GM23338 (cell line): ENCODE results near the gene SIRT3. TPM values are rescaled to one million over a fixed set of nuclear protein-coding genes. Genes with fewer than 3 reads are reported as not detected.

Experiments
- ATAC-seq: fragments of 200-7000 bp; cut with Tn5 transposase; 3 replicates; pipeline ENCODE4 v1.9.1; 2020
- DNase-seq: peaks from one replicate; pipeline ENCODE4 v3.0.0-alpha.2; 2015; ENCODE audit warnings: low spot score
- H2AFZ ChIP-seq: fragments of 200-600 bp; sonication (generic); 2 replicates; pipeline ENCODE4 v1.8.0; 2016; ENCODE audit warnings: antibody characterized with exemption, mild to moderate bottlenecking, moderate library complexity
- H3F3A ChIP-seq: fragments of 200-600 bp; sonication (generic); replicated peaks from 2 replicates; pipeline ENCODE4 v1.8.0; 2017; ENCODE audit warnings: antibody characterized with exemption, mixed run types, low read depth
- H3K27ac ChIP-seq: fragments of 200-600 bp; sonication (generic); 2 replicates; pipeline ENCODE4 v1.6.1; 2016; ENCODE audit warnings: low read depth
- H3K27me3 ChIP-seq: fragments of 200-600 bp; sonication (generic); 2 replicates; pipeline ENCODE4 v1.8.0; 2016; ENCODE audit warnings: mild to moderate bottlenecking, mixed run types, moderate library complexity; ENCODE audit not compliant: insufficient read depth
- H3K36me3 ChIP-seq: fragments of 200-600 bp; sonication (generic); 2 replicates; pipeline ENCODE4 v1.8.0; 2016; ENCODE audit warnings: mild to moderate bottlenecking; ENCODE audit not compliant: insufficient read depth
- H3K4me1 ChIP-seq: fragments of 200-600 bp; sonication (generic); 2 replicates; pipeline ENCODE4 v1.8.0; 2016; ENCODE audit warnings: mild to moderate bottlenecking, moderate library complexity; ENCODE audit not compliant: insufficient read depth
- H3K4me2 ChIP-seq: fragments of 200-600 bp; sonication (generic); 2 replicates; pipeline ENCODE4 v1.7.1; 2017; ENCODE audit warnings: mixed run types
- H3K4me3 ChIP-seq: fragments of 200-600 bp; sonication (generic); 2 replicates; pipeline ENCODE4 v1.6.1; 2016; ENCODE audit warnings: mixed run types
- H3K79me2 ChIP-seq: fragments of 200-600 bp; sonication (generic); replicated peaks from 2 replicates; pipeline ENCODE4 v1.8.0; 2017; ENCODE audit warnings: mild to moderate bottlenecking; ENCODE audit not compliant: insufficient read depth
- H3K9me2 ChIP-seq: fragments of 200-600 bp; sonication (generic); 2 replicates; pipeline ENCODE4 v1.8.0; 2017; ENCODE audit not compliant: insufficient read depth
- H4K20me1 ChIP-seq: fragments of 200-600 bp; sonication (generic); replicated peaks from 2 replicates; pipeline ENCODE4 v1.8.0; 2017; ENCODE audit warnings: mild to moderate bottlenecking; ENCODE audit not compliant: insufficient read depth
- H3K27ac Mint-ChIP-seq: 2 replicates; pipeline ENCODE4 v1.8.0; 2020; ENCODE audit warnings: inconsistent platforms, mild to moderate bottlenecking, moderate library complexity, mixed read lengths
- H3K27me3 Mint-ChIP-seq: 3 replicates; pipeline ENCODE4 v1.8.0; 2022; ENCODE audit warnings: low read depth, mild to moderate bottlenecking, moderate library complexity, mixed read lengths, inconsistent platforms; ENCODE audit not compliant: insufficient read depth, poor library complexity
- H3K36me3 Mint-ChIP-seq: 3 replicates; pipeline ENCODE4 v1.8.0; 2021; ENCODE audit warnings: low read depth, mild to moderate bottlenecking, inconsistent platforms, moderate library complexity, mixed read lengths
- H3K4me1 Mint-ChIP-seq: 3 replicates; pipeline ENCODE4 v1.8.0; 2020; ENCODE audit warnings: mild to moderate bottlenecking, inconsistent platforms, mixed read lengths
- H3K4me3 Mint-ChIP-seq: 3 replicates; pipeline ENCODE4 v1.8.0; 2021; ENCODE audit warnings: moderate library complexity, mild to moderate bottlenecking, inconsistent platforms, mixed read lengths
- H3K9me3 Mint-ChIP-seq: 3 replicates; pipeline ENCODE4 v1.8.0; 2020; ENCODE audit warnings: moderate library complexity, mild to moderate bottlenecking, inconsistent platforms, mixed read lengths
- CTCF ChIP-seq, 2 experiments: fragments of 200-600 bp in 1 of 2; sonication (generic) in 1 of 2; conservative IDR thresholded peaks; 2 replicates each; pipeline versions ENCODE4 v1.5.1 to v1.6.1; 2016 to 2017; ENCODE audit warnings: antibody characterized with exemption in 2 of 2, low read depth in 2 of 2, mild to moderate bottlenecking in 2 of 2, moderate library complexity in 1 of 2
- EZH2phosphoT487 ChIP-seq: fragments of 200-600 bp; sonication (generic); IDR thresholded peaks from one replicate; pipeline ENCODE4 v1.8.1; 2018; ENCODE audit warnings: antibody characterized with exemption; ENCODE audit not compliant: unreplicated experiment
- JUNB ChIP-seq: IDR thresholded peaks from one replicate; pipeline ENCODE4 v1.6.1; 2016; ENCODE audit warnings: antibody characterized with exemption; ENCODE audit not compliant: unreplicated experiment
- POLR2AphosphoS5 ChIP-seq: IDR thresholded peaks from 2 replicates; pipeline ENCODE4 v1.6.1; 2016; ENCODE audit warnings: antibody characterized with exemption, low read depth
- STAT1 ChIP-seq: IDR thresholded peaks from one replicate; pipeline ENCODE4 v1.6.1; 2016; ENCODE audit warnings: antibody characterized with exemption; ENCODE audit not compliant: unreplicated experiment
- polyA plus RNA-seq: library from polyadenylated mRNA; unstranded; fragments of >200 nt; fragmentation: Nextera tagmentation; extraction: Ambion mirVana; gene quantifications from 2 replicates; pipeline ENCODE4 v1.2.1, GENCODE V29; 2016
- total RNA-seq: library from RNA; depleted of rRNA; stranded (reverse); fragments of >200 nt; shearing (Covaris generic); gene quantifications from 2 replicates; pipeline ENCODE4 v1.2.3, GENCODE V29; 2014
- TF ChIP-seq, protein P1 (sequence below): IDR thresholded peaks from one replicate; pipeline ENCODE4 v1.6.1; 2018; ENCODE audit warnings: antibody characterized with exemption; ENCODE audit not compliant: unreplicated experiment

The SIRT3 gene
- total and polyA plus RNA-seq, 2 experiments from 2014 or later: 7.0 to 11.4 TPM

- TF ChIP-seq, protein P1, sequence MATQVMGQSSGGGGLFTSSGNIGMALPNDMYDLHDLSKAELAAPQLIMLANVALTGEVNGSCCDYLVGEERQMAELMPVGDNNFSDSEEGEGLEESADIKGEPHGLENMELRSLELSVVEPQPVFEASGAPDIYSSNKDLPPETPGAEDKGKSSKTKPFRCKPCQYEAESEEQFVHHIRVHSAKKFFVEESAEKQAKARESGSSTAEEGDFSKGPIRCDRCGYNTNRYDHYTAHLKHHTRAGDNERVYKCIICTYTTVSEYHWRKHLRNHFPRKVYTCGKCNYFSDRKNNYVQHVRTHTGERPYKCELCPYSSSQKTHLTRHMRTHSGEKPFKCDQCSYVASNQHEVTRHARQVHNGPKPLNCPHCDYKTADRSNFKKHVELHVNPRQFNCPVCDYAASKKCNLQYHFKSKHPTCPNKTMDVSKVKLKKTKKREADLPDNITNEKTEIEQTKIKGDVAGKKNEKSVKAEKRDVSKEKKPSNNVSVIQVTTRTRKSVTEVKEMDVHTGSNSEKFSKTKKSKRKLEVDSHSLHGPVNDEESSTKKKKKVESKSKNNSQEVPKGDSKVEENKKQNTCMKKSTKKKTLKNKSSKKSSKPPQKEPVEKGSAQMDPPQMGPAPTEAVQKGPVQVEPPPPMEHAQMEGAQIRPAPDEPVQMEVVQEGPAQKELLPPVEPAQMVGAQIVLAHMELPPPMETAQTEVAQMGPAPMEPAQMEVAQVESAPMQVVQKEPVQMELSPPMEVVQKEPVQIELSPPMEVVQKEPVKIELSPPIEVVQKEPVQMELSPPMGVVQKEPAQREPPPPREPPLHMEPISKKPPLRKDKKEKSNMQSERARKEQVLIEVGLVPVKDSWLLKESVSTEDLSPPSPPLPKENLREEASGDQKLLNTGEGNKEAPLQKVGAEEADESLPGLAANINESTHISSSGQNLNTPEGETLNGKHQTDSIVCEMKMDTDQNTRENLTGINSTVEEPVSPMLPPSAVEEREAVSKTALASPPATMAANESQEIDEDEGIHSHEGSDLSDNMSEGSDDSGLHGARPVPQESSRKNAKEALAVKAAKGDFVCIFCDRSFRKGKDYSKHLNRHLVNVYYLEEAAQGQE: no peak
- TF ChIP-seq POLR2AphosphoS5: no peak
- TF ChIP-seq STAT1: no peak
Observed at GRCh38 chr11:272931-273198, 36.7 kb upstream of the SIRT3 start (continued).

DNA sequence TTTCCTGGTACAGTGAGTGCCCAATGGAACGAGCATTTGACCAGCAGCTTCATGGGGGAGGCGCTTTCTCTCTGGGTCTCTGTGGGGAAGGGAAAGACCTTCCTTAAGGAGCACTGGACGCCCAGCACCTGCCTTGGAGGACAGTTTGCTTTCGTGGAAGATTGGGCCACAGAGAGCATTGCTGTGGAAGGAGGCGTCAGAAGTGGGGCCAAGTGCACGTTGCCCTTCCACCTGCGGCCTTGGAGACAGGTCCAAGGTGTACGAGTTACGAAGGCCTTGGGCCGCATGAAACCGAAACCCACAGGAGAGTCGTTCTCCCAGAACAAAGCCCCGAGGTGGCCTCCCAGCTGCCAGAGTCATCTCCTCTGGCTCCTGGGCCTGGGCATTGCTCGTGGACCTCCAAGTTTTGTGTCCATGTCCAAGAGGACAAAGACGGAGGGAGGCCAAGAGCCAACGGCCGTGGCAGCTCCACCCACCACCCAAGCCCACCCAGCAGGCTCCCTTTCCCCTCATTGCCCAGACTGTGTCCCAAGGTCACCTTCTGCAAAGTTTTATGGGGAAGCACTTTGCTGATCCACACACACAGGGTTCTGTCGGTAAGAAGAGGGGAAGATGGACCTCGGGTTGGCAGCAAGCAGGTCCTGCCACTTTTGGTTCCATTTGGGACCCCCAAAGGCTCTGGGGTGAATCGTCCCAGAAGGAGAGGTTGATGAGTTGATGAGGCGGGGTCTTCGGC, 36.2 kb upstream of the SIRT3 start:
- no peak for DNase-seq
- Histone ChIP-seq H3K4me1 (peaks cover 14% of the 10 kb centered on the region; the same call in 1 of the 2 replicates), H3K27me3 (no peaks in the 10 kb centered on the region; the same call in 1 of the 2 replicates), H2AFZ (no peak overlapping the region), H3K36me3 (no peaks in the 10 kb centered on the region), H3K4me3 (no peak overlapping the region), H3F3A (0 out of 2 replicates have a peak, but pooled peaks cover 10% of the 10 kb centered on the region), H3K79me2 (no peaks in the 10 kb centered on the region), H4K20me1 (no peaks in the 10 kb centered on the region), H3K27ac (no peak overlapping the region), H3K4me2 (no peak overlapping the region), H3K9me2 (no peaks in the 10 kb centered on the region)
- Mint-ChIP-seq H3K36me3 (peaks cover 8% of the 10 kb centered on the region; the same call in 1 of the 3 replicates), H3K4me3 (no peak overlapping the region; the same call in 2 of the 3 replicates), H3K27ac (0 out of 2 replicates have a peak overlapping the region, but pooled peaks have one; percentile 16), H3K9me3 (peaks cover 7% of the 10 kb centered on the region; the same call in 2 of the 3 replicates), H3K27me3 (peaks cover 11% of the 10 kb centered on the region), H3K4me1 (peaks cover 22% of the 10 kb centered on the region)
- ATAC-seq: no peak
- TF ChIP-seq STAT1: no peak
- TF ChIP-seq, protein P1: no peak
- no peak for TF ChIP-seq JUNB

DNA sequence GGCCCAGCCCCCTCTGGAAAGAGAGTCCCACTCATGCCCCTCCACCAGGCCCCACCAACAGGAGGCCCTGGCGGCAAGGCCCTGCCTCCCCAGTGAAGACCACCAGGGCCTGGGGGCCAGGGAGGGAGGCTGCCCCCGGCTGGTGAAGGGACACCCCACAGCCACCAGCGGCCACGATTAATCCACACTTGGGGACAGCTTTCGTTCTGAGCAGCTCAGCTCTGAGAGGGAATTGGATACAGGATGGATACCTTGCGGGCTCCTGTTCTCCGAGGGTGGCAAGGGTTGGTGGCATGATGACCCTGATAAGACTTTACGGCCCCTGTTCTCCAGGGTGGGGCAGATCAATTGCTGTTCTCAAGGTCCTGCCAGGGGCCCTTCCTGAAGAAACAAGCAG, 35.2 kb upstream of the SIRT3 start:
- H3K4me3 ChIP-seq: no peak overlapping the region
- TF ChIP-seq EZH2phosphoT487 (no peak), CTCF (conservative IDR thresholded peaks at IDR 0.05; ENCODE audit: low read depth in 2 of 2) (no peak), JUNB (no peak)
- peaks cover 15% of the 10 kb centered on the region for H3K9me3 Mint-ChIP-seq
- no peaks in the 10 kb centered on the region for H3K36me3 ChIP-seq
- DNase-seq: no peak
- H3K27me3 ChIP-seq: no peaks in the 10 kb centered on the region
- no peak for ATAC-seq
- no peak overlapping the region for H3K27ac Mint-ChIP-seq
- H3K4me2 ChIP-seq: no peak overlapping the region
- H3K79me2 ChIP-seq: no peaks in the 10 kb centered on the region
- peaks cover 14% of the 10 kb centered on the region; the same call in 1 of the 2 replicates for H3K4me1 ChIP-seq
- H3K36me3 Mint-ChIP-seq: peaks cover 11% of the 10 kb centered on the region; the same call in 1 of the 3 replicates
- H3F3A ChIP-seq: 0 out of 2 replicates have a peak, but pooled peaks cover 10% of the 10 kb centered on the region
- no peak overlapping the region for H3K27ac ChIP-seq
- no peaks in the 10 kb centered on the region for H3K9me2 ChIP-seq
- no peaks in the 10 kb centered on the region for H4K20me1 ChIP-seq
- no peak overlapping the region for H3K4me3 Mint-ChIP-seq
- H3K27me3 Mint-ChIP-seq: peaks cover 11% of the 10 kb centered on the region
- no peak overlapping the region for H2AFZ ChIP-seq
- H3K4me1 Mint-ChIP-seq: peaks cover 22% of the 10 kb centered on the region
